WTC11 (cell line): Measurements from ENCODE around the gene GCK. TPM values are rescaled to one million over a fixed set of nuclear protein-coding genes. Genes with fewer than 3 reads are reported as not detected.

Source experiments
- ATAC-seq: fragments of 200-7000 bp; cut with Tn5 transposase; 2 replicates; pipeline ENCODE4 v1.10.0; 2021; ENCODE audit warnings: mild to moderate bottlenecking, moderate library complexity
- CTCF ChIA-PET: fragments of 300-600 bp; sonication (Branson Sonifier 250); formaldehyde crosslinking; loops from one replicate; lab custom pipeline; 2021; ENCODE audit warnings: antibody characterized with exemption; lab: Charles Lee
- POLR2A ChIA-PET: fragments of 350-600 bp; sonication (Branson Sonifier 250); formaldehyde crosslinking; loops from one replicate; lab custom pipeline; 2021; ENCODE audit warnings: antibody characterized with exemption; lab: Charles Lee
- DNase-seq: peaks from one replicate; pipeline ENCODE4 v3.0.0; 2021; ENCODE audit warnings: low spot score
- H3K27ac Mint-ChIP-seq: 2 replicates; pipeline ENCODE4 v1.8.0; 2021; ENCODE audit warnings: mixed read lengths
- H3K27me3 Mint-ChIP-seq: 2 replicates; pipeline ENCODE4 v1.8.0; 2021; ENCODE audit warnings: low read depth, mild to moderate bottlenecking, moderate library complexity, mixed read lengths
- H3K36me3 Mint-ChIP-seq: 2 replicates; pipeline ENCODE4 v1.8.0; 2021; ENCODE audit warnings: mixed read lengths
- H3K4me1 Mint-ChIP-seq: 2 replicates; pipeline ENCODE4 v1.8.0; 2022; ENCODE audit warnings: mixed read lengths
- H3K4me3 Mint-ChIP-seq: 2 replicates; pipeline ENCODE4 v1.8.0; 2021; ENCODE audit warnings: mild to moderate bottlenecking, moderate library complexity, mixed read lengths
- H3K9me3 Mint-ChIP-seq: 2 replicates; pipeline ENCODE4 v1.8.0; 2021; ENCODE audit warnings: mixed read lengths
- AR ChIP-seq: fragments of 250-450 bp; sonication (Bioruptor Pico); IDR thresholded peaks from 2 replicates; pipeline ENCODE4 v1.9.0; 2021; ENCODE audit warnings: mild to moderate bottlenecking
- FOXJ3 ChIP-seq: sonication (generic); formaldehyde crosslinking; IDR thresholded peaks from 2 replicates; pipeline ENCODE4 v1.9.0; 2021; ENCODE audit warnings: missing genetic modification reagents, mild to moderate bottlenecking, borderline replicate concordance
- FOXP4 ChIP-seq: sonication (generic); formaldehyde crosslinking; IDR thresholded peaks from 2 replicates; pipeline ENCODE4 v1.8.0; 2022; ENCODE audit warnings: mild to moderate bottlenecking, missing genetic modification reagents
- IRF2 ChIP-seq: sonication (generic); formaldehyde crosslinking; IDR thresholded peaks from 2 replicates; pipeline ENCODE4 v1.8.0; 2022; ENCODE audit warnings: low read depth, missing genetic modification reagents, borderline replicate concordance
- JAZF1 ChIP-seq: fragments of 250-450 bp; sonication (Bioruptor Pico); IDR thresholded peaks from 2 replicates; pipeline ENCODE4 v1.9.0; 2021; ENCODE audit warnings: moderate library complexity, mild to moderate bottlenecking, inconsistent platforms
- KAT7 ChIP-seq: sonication (generic); formaldehyde crosslinking; IDR thresholded peaks from 2 replicates; pipeline ENCODE4 v1.8.1; 2023; ENCODE audit warnings: missing genetic modification reagents, mild to moderate bottlenecking, borderline replicate concordance
- MXD4 ChIP-seq: fragments of 250-450 bp; sonication (Bioruptor Pico); IDR thresholded peaks from 2 replicates; pipeline ENCODE4 v1.8.0; 2021; ENCODE audit warnings: mild to moderate bottlenecking, moderate library complexity, borderline replicate concordance
- NFATC4 ChIP-seq: fragments of 250-450 bp; sonication (Bioruptor Pico); IDR thresholded peaks from 2 replicates; pipeline ENCODE4 v1.9.0; 2021; ENCODE audit warnings: mild to moderate bottlenecking
- STAT6 ChIP-seq: sonication (generic); formaldehyde crosslinking; conservative IDR thresholded peaks from 2 replicates; pipeline ENCODE4 v1.8.1; 2023; ENCODE audit warnings: mild to moderate bottlenecking, low read depth, missing genetic modification reagents, moderate library complexity
- USF1 ChIP-seq: sonication (generic); formaldehyde crosslinking; IDR thresholded peaks from 2 replicates; pipeline ENCODE4 v1.8.0; 2022; ENCODE audit warnings: mild to moderate bottlenecking, missing genetic modification reagents
- ZBTB43 ChIP-seq: sonication (generic); formaldehyde crosslinking; IDR thresholded peaks from 2 replicates; pipeline ENCODE4 v1.8.1; 2023; ENCODE audit warnings: mild to moderate bottlenecking, missing genetic modification reagents
- ZNF138 ChIP-seq: sonication (generic); formaldehyde crosslinking; conservative IDR thresholded peaks from 2 replicates; pipeline ENCODE4 v1.8.1; 2022; ENCODE audit warnings: mild to moderate bottlenecking, moderate library complexity, missing genetic modification reagents
- ZNF281 ChIP-seq: sonication (generic); formaldehyde crosslinking; IDR thresholded peaks from 2 replicates; pipeline ENCODE4 v1.8.0; 2023; ENCODE audit warnings: mild to moderate bottlenecking, missing genetic modification reagents
- ZNF416 ChIP-seq: fragments of 250-450 bp; sonication (Bioruptor Pico); IDR thresholded peaks from 2 replicates; pipeline ENCODE4 v1.9.0; 2021; ENCODE audit warnings: mild to moderate bottlenecking, inconsistent platforms
- ZNF425 ChIP-seq: fragments of 250-450 bp; sonication (Bioruptor Pico); conservative IDR thresholded peaks from 2 replicates; pipeline ENCODE4 v1.9.0; 2021; ENCODE audit warnings: mild to moderate bottlenecking
- total RNA-seq: library from RNA; stranded (reverse); gene quantifications from 3 replicates; pipeline ENCODE4 v1.2.3, GENCODE V29; 2021

GCK gene
- total RNA-seq, 1 experiment from 2014 or later: 3.3 TPM

GRCh38 chr7:44117801-44118429, 71.3 kb downstream of the GCK start:
- no peaks in the 10 kb centered on the region for H3K27me3 Mint-ChIP-seq
- H3K36me3 Mint-ChIP-seq: peaks cover 53% of the 10 kb centered on the region
- no peak overlapping the region for H3K4me3 Mint-ChIP-seq
- ChIA-PET CTCF (no interaction called here), POLR2A (no interaction called here)
- H3K27ac Mint-ChIP-seq: no peak overlapping the region; the same call in 1 of the 2 replicates
- ATAC-seq: no peak
- DNase-seq: no peak
- peaks cover 10% of the 10 kb centered on the region for H3K4me1 Mint-ChIP-seq
- TF ChIP-seq MXD4 (CRISPR knock-in tag): no peak
- TF ChIP-seq KAT7 (CRISPR knock-in tag): no peak
- no peak for TF ChIP-seq ZNF281 (CRISPR knock-in tag)
- no peak for TF ChIP-seq USF1 (CRISPR knock-in tag)
- TF ChIP-seq ZNF425 (CRISPR knock-in tag): no peak
- TF ChIP-seq JAZF1: no peak
- TF ChIP-seq FOXJ3 (CRISPR knock-in tag): no peak
- no peak for TF ChIP-seq ZNF138 (CRISPR knock-in tag)
- no peak for TF ChIP-seq ZNF416
- TF ChIP-seq ZBTB43: no peak
- TF ChIP-seq STAT6 (CRISPR knock-in tag): no peak
- TF ChIP-seq FOXP4: no peak
- no peak for TF ChIP-seq NFATC4 (CRISPR knock-in tag)
- TF ChIP-seq IRF2: no peak
- no peak for TF ChIP-seq AR (CRISPR knock-in tag)
- no peaks in the 10 kb centered on the region for H3K9me3 Mint-ChIP-seq
